NCI-H1436 treated with DMSO at 0.1 percent for 48 hours (cell line): ENCODE data around the gene SEMA3A.

Source experiments
- DNase-seq: peaks from one replicate; lab custom pipeline; 2025; lab: John Stamatoyannopoulos, UW

Gene SEMA3A

GRCh38 chr7:83930262-83930661 lies 264.3 kb downstream of the SEMA3A start:
- no peak for DNase-seq

GRCh38 chr7:83925860-83926259 lies 268.7 kb downstream of the SEMA3A start:
- no peak for DNase-seq

- no peak for DNase-seq
Observed at GRCh38 chr7:83921941-83922607, 272.5 kb downstream of the SEMA3A start.

- DNase-seq: no peak
Observed at GRCh38 chr7:83921271-83921940, 273.2 kb downstream of the SEMA3A start.

- no peak for DNase-seq
Observed at GRCh38 chr7:83918142-83918541, 276.4 kb downstream of the SEMA3A start.

- no peak for DNase-seq
Observed at GRCh38 chr7:83913174-83913573, 281.4 kb downstream of the SEMA3A start.

- DNase-seq: no peak
Observed at GRCh38 chr7:83908526-83908925, 286.1 kb downstream of the SEMA3A start.
